ENCODE results near the gene PPL.

Gene PPL

DNA sequence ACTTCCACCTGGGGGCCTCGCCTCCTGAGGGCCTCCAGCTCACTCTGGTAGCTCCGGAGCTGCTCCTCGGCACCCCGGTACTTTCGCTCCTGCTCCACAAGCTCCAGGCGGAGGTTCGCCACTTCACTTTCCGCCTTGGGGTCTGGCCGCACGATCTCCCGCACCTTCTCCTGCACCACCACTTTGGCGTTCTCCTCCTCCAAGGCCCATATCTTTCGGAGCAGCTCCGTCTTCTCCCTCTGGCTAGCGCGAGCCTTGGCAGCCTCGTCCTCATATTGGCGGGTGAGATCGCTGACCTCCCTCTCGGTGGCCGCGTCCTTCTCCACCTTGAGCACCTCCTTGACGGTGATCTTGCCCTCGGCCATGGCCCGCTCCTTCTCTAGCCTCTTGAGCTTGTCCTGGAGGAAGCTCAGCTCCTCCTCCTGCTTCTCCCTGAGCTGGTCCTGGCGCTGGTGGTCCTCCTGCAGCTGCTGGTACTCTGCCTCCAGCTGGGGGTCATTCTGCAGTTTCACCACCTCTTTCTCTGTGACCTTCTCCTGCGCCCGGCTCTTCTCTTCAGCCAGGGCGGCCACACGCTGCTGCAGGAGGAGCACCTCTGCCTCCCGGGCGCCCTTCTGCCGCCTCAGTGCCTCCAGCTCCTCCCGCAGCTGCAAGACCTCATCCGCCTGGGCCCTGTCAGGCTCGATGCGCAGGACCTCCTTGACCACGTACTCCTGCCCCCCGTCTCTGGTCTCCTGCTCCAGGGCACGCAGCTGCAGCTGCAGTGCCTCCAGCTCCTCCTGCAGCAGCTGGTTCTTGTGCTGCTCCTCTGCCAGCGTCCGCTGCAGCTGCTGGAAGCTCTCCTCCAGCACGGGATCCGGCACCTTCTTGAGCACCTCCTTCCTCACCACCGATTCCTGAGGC, 51.7 kb downstream of the PPL start:
- DNase-seq (ENCODE audit: low read depth) = no peak

DNA sequence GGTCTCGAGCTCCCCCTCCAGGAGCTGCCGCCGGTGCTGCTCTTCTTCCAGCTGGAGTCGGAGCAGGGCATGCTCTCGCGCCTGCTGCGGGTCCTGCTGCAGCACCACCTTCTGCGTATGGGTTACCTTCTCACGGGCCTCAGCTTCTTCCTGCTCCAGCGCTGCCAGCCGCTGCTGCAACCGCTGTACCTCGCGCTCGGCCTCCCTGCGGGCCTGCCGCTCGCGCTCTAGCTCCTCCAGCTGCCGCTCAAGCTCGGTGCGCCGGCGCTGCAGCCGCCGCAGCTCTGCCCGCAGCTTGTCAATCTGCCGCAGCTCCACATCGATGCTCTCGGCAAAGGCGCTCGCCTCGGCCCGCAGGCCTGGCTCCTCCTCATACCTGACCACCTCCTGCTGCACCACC, 52.7 kb downstream of the PPL start:
- no peak for DNase-seq (ENCODE audit: low read depth)

DNA sequence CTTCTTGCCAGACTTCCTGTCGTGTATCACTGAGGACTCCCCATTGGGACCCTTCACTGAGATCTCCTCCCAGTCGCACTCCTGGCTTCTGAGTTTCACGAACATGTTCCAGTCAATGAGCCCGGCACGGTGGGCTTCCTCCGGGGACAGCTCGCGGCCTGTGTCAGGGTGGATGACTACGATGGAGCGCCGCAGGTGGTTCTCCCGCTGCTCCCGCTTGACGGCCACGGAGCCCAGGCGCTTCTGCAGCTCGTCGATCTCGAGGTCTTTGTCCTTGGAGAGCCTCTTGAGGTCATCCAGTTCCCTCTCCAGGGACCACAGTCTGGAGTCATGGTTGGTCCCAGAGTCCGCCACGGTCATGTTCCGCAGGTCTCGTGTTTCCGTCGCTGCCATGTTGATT, 53.4 kb downstream of the PPL start:
- DNase-seq (ENCODE audit: low read depth) = no peak

- DNase-seq (ENCODE audit: low read depth) = no peak
Measured at GRCh38 chr16:4882633-4883285, 54.2 kb downstream of the PPL start.

DNA sequence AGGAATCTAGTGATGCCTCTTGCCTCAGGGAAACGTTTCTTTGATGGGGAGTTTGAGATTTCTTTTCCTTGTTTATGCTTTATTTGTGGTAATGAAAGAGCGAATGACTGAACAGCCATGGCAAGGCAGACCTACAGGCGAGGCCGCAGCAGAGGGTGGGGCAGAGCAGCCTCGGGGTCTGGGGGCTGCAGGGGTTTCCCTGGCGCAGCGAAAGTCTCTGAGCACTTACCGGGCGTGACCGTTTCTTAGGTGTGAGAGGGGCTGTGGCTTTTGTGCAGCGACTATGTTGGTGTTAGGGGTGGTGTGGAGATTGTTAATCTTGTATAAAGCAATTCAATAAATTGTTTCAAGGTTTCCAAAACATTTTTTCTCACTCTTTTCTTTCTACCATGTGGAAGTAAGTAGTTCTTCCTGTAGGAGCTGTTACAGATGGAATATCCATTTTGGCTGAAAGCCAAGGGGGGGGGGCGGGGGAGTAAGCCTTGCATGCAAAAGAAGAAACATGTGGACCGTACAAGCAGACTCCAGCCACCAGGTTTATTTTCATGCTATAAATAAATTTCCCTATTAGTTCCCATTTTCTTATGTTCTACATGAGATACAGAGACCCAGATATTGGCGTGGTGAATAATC, 54.8 kb downstream of the PPL start:
- no peak for DNase-seq (ENCODE audit: low read depth)

DNA sequence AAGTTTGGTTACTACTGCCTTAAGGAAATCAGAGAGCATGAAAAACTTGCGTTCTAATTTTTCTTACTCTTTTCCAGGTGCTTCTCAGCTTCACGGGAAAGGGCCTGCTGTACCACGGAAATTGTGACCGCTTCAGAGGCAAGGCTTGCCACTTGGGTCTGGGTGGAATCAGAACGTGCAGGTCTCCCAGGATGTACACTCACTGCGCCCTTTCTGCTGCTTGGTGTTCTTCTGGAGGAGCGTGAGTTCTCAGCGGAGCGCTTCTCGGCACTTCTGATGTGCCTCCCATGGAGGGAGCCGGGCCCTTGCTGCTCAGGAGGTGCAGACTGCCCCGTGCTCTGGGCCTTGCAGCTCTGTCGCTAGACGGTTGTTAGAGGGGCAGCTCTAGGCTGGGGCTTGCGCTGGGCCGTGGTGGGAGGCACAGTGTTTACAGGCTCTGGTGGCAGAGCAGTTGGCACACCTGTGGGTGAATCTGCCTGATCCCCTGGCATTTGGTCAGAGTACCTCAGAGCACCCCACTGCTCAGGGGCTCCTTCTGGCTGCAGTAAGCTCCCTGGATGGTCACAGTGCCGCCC, 56.9 kb downstream of the PPL start:
- no peak for DNase-seq (ENCODE audit: low read depth)

DNA sequence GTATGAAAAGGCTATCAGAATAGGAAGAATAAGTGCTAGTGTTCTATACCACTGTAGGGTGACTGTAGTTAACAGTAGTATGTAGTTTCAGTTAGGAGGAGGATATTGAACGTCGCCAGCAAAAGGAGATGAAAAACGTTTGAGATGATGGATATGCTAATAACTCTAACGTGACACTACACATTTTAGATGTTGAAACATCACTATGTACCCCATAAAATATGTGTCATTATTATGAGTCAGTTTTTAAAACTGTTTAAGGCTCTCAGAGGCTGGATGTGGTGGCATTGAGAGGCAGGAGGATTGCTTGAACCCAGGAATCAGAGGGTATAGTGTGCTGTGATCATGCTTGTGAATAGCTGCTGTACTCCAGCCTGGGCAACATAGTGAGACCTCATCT, 57.9 kb downstream of the PPL start:
- DNase-seq (ENCODE audit: low read depth) = no peak

GRCh38 chr16:4877380-4877685, 59.6 kb downstream of the PPL start:
- DNase-seq (ENCODE audit: low read depth) = no peak

GRCh38 chr16:4876646-4877379, 60.1 kb downstream of the PPL start:
- no peak for DNase-seq (ENCODE audit: low read depth)

DNA sequence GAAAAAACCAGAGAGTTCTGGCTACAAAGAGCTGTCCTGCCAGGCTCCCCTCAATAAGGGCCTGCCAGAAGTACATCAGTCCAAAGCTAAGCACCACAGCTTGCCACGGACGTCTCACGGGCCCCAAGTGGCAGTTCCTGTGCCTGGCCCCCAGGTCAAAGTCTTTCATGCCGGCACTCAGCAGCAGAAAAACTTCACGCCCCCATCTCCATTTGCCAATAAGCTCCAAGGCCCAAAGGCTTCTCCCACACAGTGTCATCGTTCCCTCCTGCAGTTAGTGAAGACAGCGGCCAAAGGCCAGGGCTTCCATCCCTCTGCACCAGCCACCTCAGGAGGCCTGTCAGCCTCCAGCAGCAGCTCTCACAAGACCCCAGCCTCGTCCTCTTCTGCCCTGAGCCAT, 62.3 kb downstream of the PPL start:
- DNase-seq (ENCODE audit: low read depth) = no peak

GRCh38 chr16:4873091-4873490, 63.9 kb downstream of the PPL start:
- no peak for DNase-seq (ENCODE audit: low read depth)

DNA sequence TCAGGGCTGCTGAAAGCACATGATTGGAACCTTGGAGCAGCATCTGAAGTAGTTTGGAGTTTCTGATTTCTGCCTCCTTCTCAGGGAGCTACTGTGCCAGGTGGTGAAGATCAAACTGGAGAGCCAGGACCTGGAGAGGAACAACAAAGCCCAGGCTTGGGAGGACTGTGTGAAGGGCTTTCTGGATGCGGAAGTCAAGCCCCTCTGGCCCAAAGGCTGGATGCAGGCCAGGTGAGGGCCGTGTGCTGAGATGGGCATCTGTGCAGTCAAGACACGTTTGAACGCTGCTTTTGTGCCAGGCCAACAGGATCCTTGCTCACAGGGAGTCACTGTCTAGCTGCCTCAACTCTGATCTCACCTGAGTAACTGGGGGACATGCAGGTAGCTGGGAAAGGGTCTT, 65.9 kb downstream of the PPL start:
- DNase-seq (ENCODE audit: low read depth) = no peak

DNA sequence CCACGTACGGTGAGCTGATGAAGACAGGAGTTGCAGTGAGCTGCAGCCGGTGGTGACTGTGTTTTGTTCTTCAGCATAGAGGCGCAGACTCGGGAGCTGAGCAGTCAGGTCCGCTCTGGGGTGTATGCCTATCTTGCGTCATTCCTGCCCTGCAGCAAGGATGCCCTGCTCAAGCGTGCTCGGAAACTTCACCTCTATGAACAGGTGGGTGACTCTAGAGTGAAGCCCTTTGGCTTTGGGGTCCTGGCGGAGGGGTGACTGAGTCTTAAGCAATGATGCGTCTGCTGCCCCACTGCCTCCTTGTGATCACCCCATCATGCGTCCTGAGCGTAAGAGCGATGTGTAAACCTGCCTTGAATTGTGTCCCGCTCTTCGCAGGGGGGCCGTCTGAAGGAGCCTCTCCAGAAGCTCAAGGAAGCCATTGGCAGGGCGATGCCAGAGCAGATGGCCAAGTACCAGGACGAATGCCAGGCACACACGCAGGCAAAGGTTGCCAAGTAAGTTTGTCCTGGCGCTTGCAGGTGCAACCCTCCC, 66.7 kb downstream of the PPL start:
- DNase-seq (ENCODE audit: low read depth) = no peak

GRCh38 chr16:4869147-4869805, 67.7 kb downstream of the PPL start:
- no peak for DNase-seq (ENCODE audit: low read depth)

- DNase-seq (ENCODE audit: low read depth) = no peak
Measured at GRCh38 chr16:4868535-4868934, 68.4 kb downstream of the PPL start.

DNA sequence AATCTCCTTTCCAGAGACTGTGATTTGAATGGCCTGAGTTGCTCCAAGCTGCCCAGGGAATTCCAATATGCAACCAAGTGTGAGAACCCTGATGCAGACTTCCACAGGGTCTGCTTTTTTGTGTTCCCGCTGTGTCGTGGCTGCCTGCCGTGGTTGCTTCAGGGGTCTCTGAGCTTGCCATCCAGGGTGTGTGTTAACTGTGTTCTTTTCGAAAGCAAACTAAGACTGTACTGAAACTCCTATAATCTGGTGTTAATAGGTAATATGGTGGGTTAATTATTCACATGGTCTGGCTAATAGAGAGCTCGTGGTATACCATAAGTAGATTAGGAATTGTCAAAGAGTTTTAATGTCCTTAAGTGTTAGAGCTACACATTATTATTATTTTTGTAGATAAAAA, 68.9 kb downstream of the PPL start:
- DNase-seq (ENCODE audit: low read depth) = no peak

- DNase-seq (ENCODE audit: low read depth) = no peak
Measured at GRCh38 chr16:4866586-4866985, 70.4 kb downstream of the PPL start.

DNA sequence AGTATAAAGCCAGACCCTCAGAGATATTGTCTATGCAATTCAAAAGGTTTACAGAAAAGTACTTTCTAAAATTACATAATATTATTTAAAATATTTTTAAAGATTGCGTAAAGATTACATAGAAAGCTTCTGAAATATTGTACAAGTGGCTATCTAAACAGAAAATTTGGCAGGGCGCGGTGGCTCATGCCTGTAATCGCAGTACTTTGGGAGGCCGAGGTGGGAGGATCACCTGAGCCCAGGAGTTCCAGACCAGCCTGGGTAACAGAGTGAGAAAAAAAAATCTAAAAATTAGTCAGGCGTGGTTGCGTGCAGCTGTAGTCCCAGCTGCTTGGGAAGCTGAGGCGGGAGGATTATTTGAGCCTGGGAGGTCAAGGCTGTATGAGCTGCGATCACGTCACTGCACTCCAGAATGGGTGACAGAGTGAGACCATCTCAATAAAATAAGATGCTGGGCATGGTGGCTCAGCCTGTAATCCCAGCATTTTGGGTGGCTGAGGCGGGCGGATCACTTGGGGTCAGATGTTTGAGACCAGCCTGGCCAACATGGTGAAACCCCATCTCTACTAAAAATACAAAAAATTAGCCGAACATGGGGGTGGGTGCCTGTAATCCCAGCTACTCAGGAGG, 71.6 kb downstream of the PPL start:
- no peak for DNase-seq (ENCODE audit: low read depth)

DNA sequence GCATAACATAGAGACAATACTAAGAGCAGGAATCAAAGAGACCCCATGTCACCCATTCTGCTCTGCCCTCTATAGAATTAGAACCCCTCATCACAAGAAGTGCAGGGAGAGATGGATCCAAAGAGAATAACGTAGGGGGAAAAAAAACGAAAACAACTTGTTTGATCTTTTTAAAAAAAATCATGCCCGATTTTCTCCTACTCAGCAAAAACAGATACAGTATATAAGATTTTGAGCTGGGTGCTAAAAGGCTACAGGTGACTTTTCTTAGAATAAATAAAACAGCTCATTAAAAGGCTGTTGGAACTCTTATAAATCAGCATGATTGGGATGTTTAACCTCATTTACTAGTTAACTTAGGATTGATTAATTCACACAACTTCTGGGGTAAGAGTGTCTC, 72.2 kb downstream of the PPL start:
- DNase-seq (ENCODE audit: low read depth) = no peak

GRCh38 chr16:4862639-4863038, 74.3 kb downstream of the PPL start:
- DNase-seq (ENCODE audit: low read depth) = no peak

- DNase-seq (ENCODE audit: low read depth) = no peak
Measured at GRCh38 chr16:4860727-4861342, 76.1 kb downstream of the PPL start.

Measured in activated T-cell treated with anti-CD3 and anti-CD28 coated beads for 24 hours (primary cell).